Stimulated activated CD4-positive, alpha-beta T cell treated with anti-CD3 and anti-CD28 coated beads, Interleukin-2, amount 100 ng/mL, for 4 hours (primary cell): ENCODE results near the gene ZNF738.

Experiments used
- DNase-seq: peaks from one replicate; pipeline ENCODE4 v3.0.0-alpha.2; 2020; ENCODE audit warnings: low read depth

ZNF738 gene

DNA sequence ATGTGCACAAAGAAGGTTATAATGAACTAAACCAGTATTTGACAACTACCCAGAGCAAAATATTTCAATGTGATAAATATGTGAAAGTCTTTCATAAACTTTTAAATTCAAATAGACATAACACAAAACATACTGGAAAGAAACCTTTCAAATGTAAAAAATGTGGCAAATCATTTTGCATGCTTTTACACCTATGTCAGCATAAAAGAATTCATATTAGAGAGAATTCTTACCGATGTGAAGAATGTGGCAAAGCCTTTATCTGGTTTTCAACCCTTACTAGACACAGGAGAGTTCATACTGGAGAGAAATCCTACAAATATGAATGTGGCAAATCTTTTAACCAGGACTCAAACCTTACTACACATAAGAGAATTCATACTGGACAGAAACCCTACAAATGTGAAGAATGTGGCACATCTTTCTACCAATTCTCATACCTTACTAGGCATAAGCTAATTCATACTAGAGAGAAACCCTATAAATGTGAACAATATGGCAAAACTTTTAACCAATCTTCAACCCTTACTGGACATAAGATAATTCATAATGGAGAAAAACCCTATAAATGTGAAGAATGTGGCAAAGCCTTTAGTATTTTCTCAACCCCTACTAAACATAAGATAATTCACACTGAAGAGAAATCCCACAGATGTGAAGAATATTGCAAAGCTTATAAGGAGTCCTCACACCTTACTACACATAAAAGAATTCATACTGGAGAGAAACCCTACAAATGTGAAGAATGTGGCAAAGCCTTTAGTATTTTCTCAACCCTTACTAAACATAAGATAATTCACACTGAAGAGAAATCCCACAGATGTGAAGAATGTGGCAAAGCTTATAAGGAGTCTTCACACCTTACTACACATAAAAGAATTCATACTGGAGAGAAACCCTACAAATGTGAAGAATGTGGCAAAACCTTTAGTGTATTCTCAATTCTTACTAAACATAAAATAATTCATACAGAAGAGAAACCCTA, 64.5 kb downstream of the ZNF738 start:
- DNase-seq = no peak
